Muscle of leg (tissue), 11 donors: Measurements from ENCODE around the gene VPS41. TPM values are rescaled to one million over a fixed set of nuclear protein-coding genes. Genes with fewer than 3 reads are reported as not detected.

Source experiments
- DNase-seq: peaks from one replicate; pipeline ENCODE4 v3.0.0; 2013
- H3K27ac ChIP-seq: one replicate; pipeline ENCODE4 v1.5.1; 2013; ENCODE audit warnings: mild to moderate bottlenecking, low read length, control low read depth
- H3K27me3 ChIP-seq: one replicate; pipeline ENCODE4 v1.6.1; 2013; ENCODE audit warnings: low read length; ENCODE audit not compliant: control insufficient read depth, insufficient read depth
- H3K36me3 ChIP-seq: one replicate; pipeline ENCODE4 v1.6.1; 2013; ENCODE audit warnings: low read length; ENCODE audit not compliant: control insufficient read depth, insufficient read depth
- H3K4me1 ChIP-seq: one replicate; pipeline ENCODE4 v1.6.1; 2013; ENCODE audit warnings: low read length; ENCODE audit not compliant: control insufficient read depth, insufficient read depth
- H3K4me3 ChIP-seq: one replicate; pipeline ENCODE4 v1.5.1; 2013; ENCODE audit warnings: low read length, control low read depth
- H3K9me3 ChIP-seq: replicated peaks from 2 replicates; pipeline ENCODE4 v1.6.1; 2013; ENCODE audit warnings: low read depth, low read length; ENCODE audit not compliant: control insufficient read depth
- WGBS: methylation state at CpG from one replicate; pipeline ENCODE4 v1.1.5; 2013; ENCODE audit warnings: missing lambda C conversion rate; ENCODE audit not compliant: insufficient coverage; 5-methylcytosine and 5-hydroxymethylcytosine counted together
- polyA plus RNA-seq, 8 donors: library from polyadenylated mRNA; unstranded; fragments of 120-200 nt; gene quantifications; one replicate each; pipeline versions ENCODE4 v1.2.1 to v1.2.3, GENCODE V29; 2013; ENCODE audit warnings: inconsistent platforms in 1 of 8, low replicate concordance in 1 of 8; ENCODE audit not compliant: insufficient read length in 8 of 8, insufficient read depth in 1 of 8
- total RNA-seq: library from RNA; stranded (reverse); fragments of 120-200 nt; gene quantifications from one replicate; pipeline ENCODE4 v1.2.4, GENCODE V29; 2013

The VPS41 gene
- total and polyA plus RNA-seq, 9 donors = 25.7 to 40.7 (median 32.6) TPM

- no peaks in the 10 kb centered on the region for H3K4me1 ChIP-seq
- no peak for DNase-seq
- no peak overlapping the region for H3K27ac ChIP-seq
- H3K36me3 ChIP-seq = peaks cover 3% of the 10 kb centered on the region
- H3K9me3 ChIP-seq = peaks cover 16% of the 10 kb centered on the region
- H3K4me3 ChIP-seq = no peak overlapping the region
- no peaks in the 10 kb centered on the region for H3K27me3 ChIP-seq
- 93% methylated on average over 10 of the region's 10 CpGs for WGBS
These were observed 22.7 kb downstream of the VPS41 start for GRCh38 chr7:38886265-38886664.

- Histone ChIP-seq H3K4me1 (no peaks in the 10 kb centered on the region), H3K4me3 (no peak overlapping the region), H3K36me3 (no peaks in the 10 kb centered on the region), H3K27me3 (no peaks in the 10 kb centered on the region), H3K27ac (no peak overlapping the region), H3K9me3 (peaks cover 7% of the 10 kb centered on the region)
- WGBS = no CpG with 5 or more reads among the region's 1 CpG
- no peak for DNase-seq
These were observed 25.3 kb downstream of the VPS41 start for GRCh38 chr7:38883706-38884105.

- DNase-seq = no peak
- no peak overlapping the region for H3K27ac ChIP-seq
- 68% methylated on average over 2 of the region's 2 CpGs for WGBS
- H3K27me3 ChIP-seq = no peaks in the 10 kb centered on the region
- H3K4me3 ChIP-seq = no peak overlapping the region
- no peaks in the 10 kb centered on the region for H3K36me3 ChIP-seq
- H3K4me1 ChIP-seq = no peaks in the 10 kb centered on the region
- peaks cover 5% of the 10 kb centered on the region for H3K9me3 ChIP-seq
These were observed 26.9 kb downstream of the VPS41 start for GRCh38 chr7:38881947-38882684.

GRCh38 chr7:38881015-38881414 lies 28.0 kb downstream of the VPS41 start:
- Histone ChIP-seq H3K27me3 (no peaks in the 10 kb centered on the region), H3K9me3 (peaks cover under 1% of the 10 kb centered on the region), H3K36me3 (no peaks in the 10 kb centered on the region), H3K27ac (no peak overlapping the region), H3K4me3 (no peak overlapping the region), H3K4me1 (no peaks in the 10 kb centered on the region)
- DNase-seq = no peak
- WGBS = 100% methylated on average over 1 of the region's 3 CpGs

- WGBS = no CpG with 5 or more reads among the region's 3 CpGs
- Histone ChIP-seq H3K36me3 (no peaks in the 10 kb centered on the region), H3K4me3 (no peak overlapping the region), H3K27ac (no peak overlapping the region), H3K9me3 (no peaks in the 10 kb centered on the region), H3K27me3 (no peaks in the 10 kb centered on the region), H3K4me1 (no peaks in the 10 kb centered on the region)
- DNase-seq = peak; percentile 23
These were observed 28.5 kb downstream of the VPS41 start for GRCh38 chr7:38880454-38880853.

DNA sequence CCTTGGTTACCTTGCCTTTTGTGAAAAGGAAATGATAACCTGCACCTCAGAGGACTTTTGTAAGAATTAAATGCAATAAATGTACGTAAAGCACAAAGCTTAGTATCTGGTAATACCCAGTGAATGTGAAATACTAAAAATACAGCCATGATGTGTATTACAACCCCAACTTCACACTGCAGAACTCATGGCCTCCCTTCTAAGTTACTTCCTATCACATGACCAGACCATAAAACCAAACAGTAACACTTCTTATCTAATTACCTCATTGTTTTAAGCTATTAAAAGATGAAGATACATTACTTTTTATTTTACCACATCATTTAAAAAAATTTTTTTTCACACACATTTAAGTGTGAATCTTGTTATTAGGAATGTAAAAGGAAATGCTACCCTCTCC lies 29.0 kb downstream of the VPS41 start:
- H3K4me3 ChIP-seq = no peak overlapping the region
- no peak overlapping the region for H3K27ac ChIP-seq
- no peak for DNase-seq
- no peaks in the 10 kb centered on the region for H3K36me3 ChIP-seq
- no peaks in the 10 kb centered on the region for H3K9me3 ChIP-seq
- H3K27me3 ChIP-seq = no peaks in the 10 kb centered on the region
- WGBS = no CpG with 5 or more reads among the region's 1 CpG
- no peaks in the 10 kb centered on the region for H3K4me1 ChIP-seq

- WGBS = 50% methylated on average over 1 of the region's 8 CpGs
- Histone ChIP-seq H3K4me3 (no peak overlapping the region), H3K36me3 (no peaks in the 10 kb centered on the region), H3K27ac (no peak overlapping the region), H3K9me3 (no peaks in the 10 kb centered on the region), H3K27me3 (no peaks in the 10 kb centered on the region), H3K4me1 (no peaks in the 10 kb centered on the region)
- DNase-seq = no peak
These were observed 30.1 kb downstream of the VPS41 start for GRCh38 chr7:38878694-38879457.

- WGBS = no CpG with 5 or more reads among the region's 4 CpGs
These were observed 35.6 kb downstream of the VPS41 start for GRCh38 chr7:38873433-38873832.

GRCh38 chr7:38872202-38872601 lies 36.8 kb downstream of the VPS41 start:
- 75% methylated on average over 3 of the region's 5 CpGs for WGBS

More at GRCh38 chr7:38873433-38873832, 35.6 kb downstream of the VPS41 start:
- DNase-seq = no peak
- H3K4me1 ChIP-seq = no peaks in the 10 kb centered on the region
- peaks cover 2% of the 10 kb centered on the region for H3K36me3 ChIP-seq
- H3K27me3 ChIP-seq = no peaks in the 10 kb centered on the region
- H3K4me3 ChIP-seq = no peak overlapping the region
- no peaks in the 10 kb centered on the region for H3K9me3 ChIP-seq
- no peak overlapping the region for H3K27ac ChIP-seq

GRCh38 chr7:38870147-38870546 lies 38.8 kb downstream of the VPS41 start:
- no peak for DNase-seq
- no peaks in the 10 kb centered on the region for H3K9me3 ChIP-seq
- H3K27me3 ChIP-seq = no peaks in the 10 kb centered on the region
- H3K27ac ChIP-seq = no peak overlapping the region
- WGBS = 90% methylated on average over 2 of the region's 3 CpGs
- H3K4me3 ChIP-seq = no peak overlapping the region
- no peaks in the 10 kb centered on the region for H3K4me1 ChIP-seq
- H3K36me3 ChIP-seq = peaks cover 8% of the 10 kb centered on the region

More at GRCh38 chr7:38872202-38872601, 36.8 kb downstream of the VPS41 start:
- Histone ChIP-seq H3K36me3 (peaks cover 6% of the 10 kb centered on the region), H3K27me3 (no peaks in the 10 kb centered on the region), H3K4me1 (no peaks in the 10 kb centered on the region), H3K27ac (no peak overlapping the region), H3K9me3 (no peaks in the 10 kb centered on the region), H3K4me3 (no peak overlapping the region)
- no peak for DNase-seq
